ENCODE data around the gene NBEA.

DNA sequence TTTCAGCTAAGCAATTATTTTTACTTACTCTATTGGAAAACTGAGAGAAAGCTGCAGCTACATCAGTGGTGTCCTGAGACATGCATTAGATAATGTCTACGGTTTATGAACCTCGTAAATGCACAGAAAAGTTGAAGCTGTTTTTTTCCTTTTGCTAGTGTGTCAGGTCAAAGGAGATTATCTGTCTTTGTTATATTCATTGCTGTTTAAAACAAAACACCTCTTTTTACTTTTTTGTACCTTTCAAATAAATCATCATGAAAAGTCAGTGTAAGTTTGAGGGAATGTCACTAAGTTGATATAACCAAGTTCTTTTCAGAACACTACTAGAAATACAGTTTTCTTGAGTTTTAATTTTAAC lies 2.2 kb downstream of the NBEA start:
- TF ChIP-seq POLR2A (IDR thresholded peaks at IDR 0.05) (no peak), POLR2AphosphoS5 (IDR thresholded peaks at IDR 0.05) (no peak)

Measured in breast epithelium (tissue), 3 donors.